AG04450 (cell line): ENCODE results near the gene ADRA2B. TPM values are rescaled to one million over a fixed set of nuclear protein-coding genes. Genes with fewer than 3 reads are reported as not detected.

Source experiments
- CTCF ChIA-PET: fragments of 300-600, 350-600 bp; formaldehyde crosslinking; extraction: SDS; loops from one replicate; lab custom pipeline; 2022; ENCODE audit warnings: antibody characterized with exemption, inconsistent platforms; lab: Charles Lee
- POLR2A ChIA-PET: fragments of 350-600 bp; formaldehyde crosslinking; extraction: SDS; loops from one replicate; lab custom pipeline; 2021; ENCODE audit warnings: antibody characterized with exemption, inconsistent platforms; lab: Yijun Ruan, JAX
- DNase-seq: peaks from one replicate; pipeline ENCODE4 v3.0.0-alpha.2; 2011; ENCODE audit warnings: low read depth, low spot score
- H3K27ac ChIP-seq: one replicate; pipeline ENCODE4 v1.5.1; 2012; ENCODE audit warnings: low read depth, low read length, control low read depth
- H3K27me3 ChIP-seq: one replicate; pipeline ENCODE4 v1.6.0; 2012; ENCODE audit warnings: low read length; ENCODE audit not compliant: control insufficient read depth, insufficient read depth
- H3K4me3 ChIP-seq: 2 replicates; pipeline ENCODE4 v1.5.1; 2011; ENCODE audit warnings: mild to moderate bottlenecking, low read depth, low read length, control low read depth
- H3K9me3 ChIP-seq: 2 replicates; pipeline ENCODE4 v1.5.1; 2012; ENCODE audit warnings: low read length; ENCODE audit not compliant: control insufficient read depth, insufficient read depth
- polyA plus RNA-seq: library from polyadenylated mRNA; depleted of rRNA; stranded (reverse); fragments of >200 nt; gene quantifications from 2 replicates; pipeline ENCODE4 v1.2.3, GENCODE V29; 2011
- TF ChIP-seq, protein P1 (sequence below): IDR thresholded peaks from 2 replicates; pipeline ENCODE4 v1.5.1; 2011; ENCODE audit warnings: low read depth, low read length, control low read depth, inconsistent platforms

ADRA2B gene
- polyA plus RNA-seq, 1 experiment = not detected

DNA sequence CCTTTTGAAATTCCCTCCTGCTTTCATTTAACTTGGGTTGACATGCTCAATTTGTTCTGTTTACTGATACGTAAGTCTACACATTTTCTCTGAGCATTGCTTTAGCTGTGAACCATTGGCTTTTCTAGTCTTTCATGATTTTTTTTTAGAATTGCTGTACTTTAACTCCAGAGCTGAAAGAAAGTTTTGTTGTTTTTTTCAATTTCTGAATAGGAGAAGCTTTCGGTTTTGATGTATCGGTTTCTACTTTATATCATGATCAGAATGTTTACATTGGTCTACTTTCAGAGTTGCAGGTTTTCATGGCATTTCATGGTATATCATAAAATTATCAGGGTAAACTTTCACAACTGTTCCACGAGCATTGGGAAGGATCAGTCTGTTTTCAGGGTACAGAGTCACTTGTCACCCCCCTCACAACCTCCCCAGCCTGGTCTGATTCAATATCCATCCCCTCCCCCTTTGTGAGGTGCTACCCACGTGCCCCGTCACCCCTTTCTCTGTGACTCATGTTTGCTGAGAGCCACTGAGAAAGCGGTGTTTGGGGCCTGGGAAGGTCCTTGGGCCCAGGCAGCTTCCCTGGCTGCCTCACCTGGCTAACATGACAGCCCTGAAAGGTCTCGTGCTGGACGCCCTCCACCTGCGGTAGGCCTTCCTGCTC lies 14.9 kb upstream of the ADRA2B start:
- POLR2A ChIA-PET = no interaction called here
- Histone ChIP-seq H3K27ac (no peak overlapping the region), H3K4me3 (no peak overlapping the region), H3K27me3 (peaks cover 45% of the 10 kb centered on the region), H3K9me3 (no peaks in the 10 kb centered on the region; the same call in 1 of the 2 replicates)
- CTCF ChIA-PET = interaction anchor here (1.1 to 1.3 kb wide), 2 partner anchors 9 to 43 kb away, joined by 3 to 5 read pairs; no protein-coding TSS in a partner anchor
- TF ChIP-seq, protein P1, sequence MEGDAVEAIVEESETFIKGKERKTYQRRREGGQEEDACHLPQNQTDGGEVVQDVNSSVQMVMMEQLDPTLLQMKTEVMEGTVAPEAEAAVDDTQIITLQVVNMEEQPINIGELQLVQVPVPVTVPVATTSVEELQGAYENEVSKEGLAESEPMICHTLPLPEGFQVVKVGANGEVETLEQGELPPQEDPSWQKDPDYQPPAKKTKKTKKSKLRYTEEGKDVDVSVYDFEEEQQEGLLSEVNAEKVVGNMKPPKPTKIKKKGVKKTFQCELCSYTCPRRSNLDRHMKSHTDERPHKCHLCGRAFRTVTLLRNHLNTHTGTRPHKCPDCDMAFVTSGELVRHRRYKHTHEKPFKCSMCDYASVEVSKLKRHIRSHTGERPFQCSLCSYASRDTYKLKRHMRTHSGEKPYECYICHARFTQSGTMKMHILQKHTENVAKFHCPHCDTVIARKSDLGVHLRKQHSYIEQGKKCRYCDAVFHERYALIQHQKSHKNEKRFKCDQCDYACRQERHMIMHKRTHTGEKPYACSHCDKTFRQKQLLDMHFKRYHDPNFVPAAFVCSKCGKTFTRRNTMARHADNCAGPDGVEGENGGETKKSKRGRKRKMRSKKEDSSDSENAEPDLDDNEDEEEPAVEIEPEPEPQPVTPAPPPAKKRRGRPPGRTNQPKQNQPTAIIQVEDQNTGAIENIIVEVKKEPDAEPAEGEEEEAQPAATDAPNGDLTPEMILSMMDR = no peak
- no peak for DNase-seq

DNA sequence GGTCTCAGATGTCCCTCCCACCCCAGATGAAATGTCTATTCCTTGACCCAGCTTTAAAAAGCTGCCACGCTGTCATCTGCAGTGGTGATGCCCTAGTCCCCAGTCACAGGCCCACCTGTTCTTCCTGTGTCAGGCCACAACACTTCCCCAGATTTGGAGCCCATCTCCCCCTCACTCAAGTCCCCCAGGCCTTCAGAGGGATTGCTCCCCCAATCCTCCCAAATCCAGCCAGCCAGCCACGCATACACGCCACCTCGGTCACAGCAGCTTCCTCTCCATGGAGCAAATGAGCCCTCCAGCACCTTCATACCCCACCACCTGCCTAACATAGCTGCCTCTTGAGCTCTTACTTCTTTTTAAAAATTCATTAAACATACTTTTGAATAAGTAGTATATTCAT lies 14.1 kb upstream of the ADRA2B start:
- Histone ChIP-seq H3K4me3 (no peak overlapping the region), H3K9me3 (no peaks in the 10 kb centered on the region; the same call in 1 of the 2 replicates), H3K27me3 (peaks cover 49% of the 10 kb centered on the region), H3K27ac (no peak overlapping the region)
- no peak for DNase-seq
- ChIA-PET CTCF (interaction anchor here (0.5 to 1.3 kb wide), 5 partner anchors 10 to 138 kb away, joined by 3 to 7 read pairs (median 3); no protein-coding TSS in a partner anchor), POLR2A (no interaction called here)
- TF ChIP-seq, protein P1 = no peak

DNA sequence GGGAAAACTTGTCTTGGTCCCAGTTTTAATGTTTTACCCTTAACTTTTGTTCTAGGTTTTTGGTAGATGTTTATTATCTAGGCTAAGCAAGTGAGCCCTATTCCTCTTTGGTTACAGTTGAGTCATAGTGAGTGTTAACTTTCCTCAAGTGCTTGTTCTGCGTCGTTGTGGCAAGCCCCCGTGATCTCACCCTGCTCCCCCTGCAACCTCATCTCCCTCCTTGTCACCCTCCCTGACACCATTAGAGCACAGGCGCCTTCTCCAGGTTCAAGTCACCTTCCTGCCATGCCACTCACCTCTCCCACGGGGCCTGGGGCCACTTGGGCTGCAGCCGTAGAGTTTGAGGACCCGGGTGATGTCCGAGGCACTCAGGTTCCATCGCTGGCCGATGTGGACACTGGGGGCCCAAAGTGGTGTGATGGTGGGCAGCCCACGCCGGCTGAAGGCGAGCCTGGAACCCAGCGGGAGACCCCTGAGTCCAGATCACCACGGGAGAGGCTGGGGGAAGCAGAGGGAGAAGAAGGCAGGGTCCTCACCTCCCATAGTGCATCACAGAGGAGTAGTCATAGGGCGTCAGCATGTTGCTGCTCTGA lies 13.3 kb upstream of the ADRA2B start:
- TF ChIP-seq, protein P1 = no peak
- no peak overlapping the region for H3K27ac ChIP-seq
- H3K4me3 ChIP-seq = no peak overlapping the region
- no peaks in the 10 kb centered on the region; the same call in 1 of the 2 replicates for H3K9me3 ChIP-seq
- ChIA-PET POLR2A (no interaction called here), CTCF (interaction anchor here (1.3 kb wide), 1 partner anchor 137 kb away, joined by 3 read pairs; no protein-coding TSS in a partner anchor)
- peaks cover 56% of the 10 kb centered on the region for H3K27me3 ChIP-seq
- no peak for DNase-seq

DNA sequence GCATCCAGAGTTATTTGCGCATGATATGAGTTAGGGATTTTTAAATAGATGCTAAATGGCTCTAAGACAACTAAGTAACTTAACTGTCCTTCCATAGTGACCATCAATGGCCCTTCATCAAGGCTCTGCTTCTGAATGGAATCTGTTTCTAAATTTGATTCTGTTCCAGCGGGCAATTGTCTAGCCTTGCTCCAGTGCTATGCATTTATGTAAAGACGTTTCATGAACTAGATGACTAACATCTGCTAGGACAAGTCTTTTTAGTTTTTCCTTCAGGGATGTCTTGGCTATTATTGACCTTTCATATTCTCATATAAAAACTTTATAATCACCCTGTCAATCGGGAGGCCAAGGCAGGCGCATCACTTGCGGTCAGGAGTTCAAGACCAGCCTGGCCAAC lies 12.1 kb upstream of the ADRA2B start:
- DNase-seq = no peak
- H3K27ac ChIP-seq = no peak overlapping the region
- CTCF ChIA-PET = no interaction called here
- H3K27me3 ChIP-seq = peaks cover 48% of the 10 kb centered on the region
- TF ChIP-seq, protein P1 = no peak
- H3K9me3 ChIP-seq = no peaks in the 10 kb centered on the region; the same call in 1 of the 2 replicates
- POLR2A ChIA-PET = no interaction called here
- no peak overlapping the region for H3K4me3 ChIP-seq
